Right lung (tissue), 5 donors: ENCODE results near the gene USHBP1. TPM values are rescaled to one million over a fixed set of nuclear protein-coding genes. Genes with fewer than 3 reads are reported as not detected.

ENCODE experiments used
- DNase-seq, 2 donors: peaks; one replicate each; pipeline ENCODE4 v3.0.0-alpha.2; 2013
- polyA plus RNA-seq, 5 donors: library from polyadenylated mRNA; unstranded; fragments of 120-200 nt; gene quantifications; one replicate each; pipeline versions ENCODE4 v1.2.1 to v1.2.3, GENCODE V29; 2013; ENCODE audit warnings: inconsistent platforms in 1 of 5, low replicate concordance in 1 of 5; ENCODE audit not compliant: insufficient read length in 5 of 5, insufficient read depth in 1 of 5

The USHBP1 gene
- polyA plus RNA-seq, 5 donors = 9.2 to 12.0 (median 10.3) TPM

- no peak for DNase-seq
Measured at GRCh38 chr19:17243211-17243829, 21.2 kb downstream of the USHBP1 start.

GRCh38 chr19:17242431-17243208, 21.9 kb downstream of the USHBP1 start:
- DNase-seq = no peak

- no peak for DNase-seq
Measured at GRCh38 chr19:17240826-17241399, 23.6 kb downstream of the USHBP1 start.

- DNase-seq = no peak
Measured at GRCh38 chr19:17240062-17240752, 24.3 kb downstream of the USHBP1 start.

GRCh38 chr19:17237747-17238706, 26.5 kb downstream of the USHBP1 start:
- DNase-seq = no peak

GRCh38 chr19:17236811-17237543, 27.6 kb downstream of the USHBP1 start:
- DNase-seq = no peak

- peak in 1 of 2 donors; percentile 44 for DNase-seq
Measured at GRCh38 chr19:17235971-17236777, 28.4 kb downstream of the USHBP1 start.

GRCh38 chr19:17235300-17235970, 29.1 kb downstream of the USHBP1 start:
- peak; percentile 67 to 70 for DNase-seq

- no peak for DNase-seq
Measured at GRCh38 chr19:17234911-17235299, 29.6 kb downstream of the USHBP1 start.

- no peak for DNase-seq
Measured at GRCh38 chr19:17232258-17232657, 32.3 kb downstream of the USHBP1 start.

GRCh38 chr19:17229890-17230289, 34.7 kb downstream of the USHBP1 start:
- no peak for DNase-seq

- no peak for DNase-seq
Measured at GRCh38 chr19:17227798-17228367, 36.7 kb downstream of the USHBP1 start.

- peak; percentile 98 for DNase-seq
Measured at GRCh38 chr19:17226002-17226933, 38.3 kb downstream of the USHBP1 start, which contains the start of gene OCEL1. Gene OCEL1, plus strand, starts transcription at chr19:17226226. Its CDS starts 22 bp downstream, at chr19:17226248.

- no peak for DNase-seq
Measured at GRCh38 chr19:17225053-17225452, 39.5 kb downstream of the USHBP1 start.

GRCh38 chr19:17220207-17220758, 44.3 kb downstream of the USHBP1 start:
- no peak for DNase-seq

- no peak for DNase-seq
Measured at GRCh38 chr19:17219286-17219685, 45.3 kb downstream of the USHBP1 start.

GRCh38 chr19:17216058-17216670, 48.4 kb downstream of the USHBP1 start:
- DNase-seq = no peak
